ENCODE data around the gene ARHGEF5.
"Not testable (repeated sequence)": the region's sequence is repeated elsewhere in the genome, so short reads cannot be mapped to it uniquely, and the experiment has no call there.

ARHGEF5 gene

DNA sequence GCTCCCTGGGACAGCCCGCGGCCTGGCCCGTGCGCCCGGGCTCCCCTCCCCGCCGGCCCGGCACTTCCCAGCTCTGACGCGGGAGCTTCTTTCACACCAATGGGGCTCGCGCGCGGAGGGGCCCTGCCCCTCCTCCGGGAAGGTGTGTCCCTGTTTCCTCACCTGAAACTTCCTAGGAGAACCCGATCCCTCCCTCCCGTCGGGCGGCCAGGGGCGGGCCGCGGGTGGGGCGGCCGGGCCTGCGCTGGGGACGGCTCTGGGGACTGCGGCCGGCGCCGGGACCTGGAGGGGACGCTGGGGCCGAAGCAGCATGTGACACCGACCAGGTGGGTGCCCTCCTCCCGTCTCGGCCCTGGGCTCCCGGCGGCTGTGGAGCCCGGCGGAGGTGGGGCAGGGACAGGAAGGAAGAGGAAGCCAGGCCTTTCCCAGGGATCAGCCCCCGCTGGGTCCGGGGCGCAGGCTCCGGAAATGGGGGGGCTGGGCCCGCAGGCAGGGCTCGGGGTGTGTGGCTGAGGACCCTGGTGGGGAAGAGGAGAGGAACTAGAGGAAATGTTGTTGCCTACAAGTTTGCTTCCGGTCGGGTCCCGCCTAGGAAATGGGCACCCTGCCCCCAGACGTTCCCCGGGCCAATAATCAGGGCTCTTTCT lies at the start of gene ARHGEF5:
Gene ARHGEF5, plus strand, starts transcription at position 227 of the 647 bp plus-strand sequence. CDS start 7,268 bp downstream, outside the sequence.
- DNase-seq, result not testable (repeated sequence)

DNA sequence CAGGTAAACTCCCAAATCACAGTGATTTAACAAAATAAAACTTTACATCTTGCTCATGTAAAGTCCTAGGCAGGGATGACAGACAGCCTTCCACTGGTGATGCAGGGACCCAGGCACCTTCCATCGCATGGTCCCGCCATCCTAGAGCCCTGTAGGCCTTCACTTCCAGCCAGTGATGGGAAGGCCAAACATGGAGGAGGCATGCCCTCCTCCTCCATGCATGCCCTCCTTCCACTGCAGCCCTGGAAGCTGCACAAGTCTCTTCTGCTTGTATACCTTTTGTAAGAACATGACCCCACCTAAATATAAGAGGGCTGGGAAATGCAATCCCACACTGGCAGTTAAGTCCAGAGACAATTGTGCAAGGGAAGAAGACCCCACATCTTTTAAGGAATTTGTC lies 45.5 kb upstream of the ARHGEF5 start:
- not testable (repeated sequence) for DNase-seq

DNA sequence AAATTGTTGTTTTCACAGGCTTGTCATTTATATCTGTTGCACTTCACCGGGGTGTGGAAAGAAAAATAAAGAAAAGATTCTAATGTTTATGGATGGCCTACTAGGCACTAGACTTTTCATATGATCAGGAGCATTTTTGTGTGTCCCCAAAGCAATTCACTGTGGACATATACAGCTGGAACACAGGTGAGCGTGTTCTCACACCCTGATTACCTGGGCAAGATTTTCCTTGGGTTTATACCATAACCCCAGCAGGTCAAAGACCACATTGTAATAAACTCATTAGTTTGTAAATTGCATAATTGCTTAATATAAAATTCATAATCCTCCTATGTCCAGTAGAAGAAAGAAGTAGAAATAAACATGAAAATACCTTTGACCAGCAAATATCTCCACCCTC lies 44.0 kb upstream of the ARHGEF5 start:
- DNase-seq, result not testable (repeated sequence)

DNA sequence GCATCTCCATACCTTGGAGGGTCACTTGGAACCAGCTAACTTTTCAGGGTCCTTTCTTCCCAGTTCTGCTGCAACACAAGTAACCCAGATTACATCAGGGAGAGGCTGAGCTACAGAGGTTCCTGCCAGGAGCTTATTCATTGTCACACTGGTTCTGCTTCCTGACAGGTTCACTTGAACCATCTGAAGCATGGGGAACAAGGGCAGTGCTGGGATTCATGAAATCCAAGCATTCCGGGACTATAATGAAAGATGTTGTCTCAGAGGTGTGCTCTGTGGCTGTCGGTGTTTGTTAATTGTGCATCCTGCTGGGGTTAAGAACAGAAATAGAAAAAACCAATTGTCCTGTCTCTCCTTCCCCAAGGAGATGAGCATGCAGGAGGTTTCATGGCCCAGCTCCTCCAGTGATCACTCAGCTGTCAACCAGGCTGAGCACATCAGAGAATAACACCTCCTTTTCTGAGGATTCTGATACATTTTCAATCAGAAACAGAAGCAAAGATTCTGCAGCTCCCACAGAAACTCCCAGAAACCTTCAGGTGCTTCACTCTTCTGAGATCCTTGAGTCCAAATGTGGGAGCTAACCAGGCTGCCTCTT lies 43.2 kb upstream of the ARHGEF5 start, which contains the start of gene OR2A1:
Gene OR2A1, plus strand, starts transcription at position 548 of the 598 bp plus-strand sequence. CDS start 5,706 bp downstream, outside the sequence.
- DNase-seq, result not testable (repeated sequence)

DNA sequence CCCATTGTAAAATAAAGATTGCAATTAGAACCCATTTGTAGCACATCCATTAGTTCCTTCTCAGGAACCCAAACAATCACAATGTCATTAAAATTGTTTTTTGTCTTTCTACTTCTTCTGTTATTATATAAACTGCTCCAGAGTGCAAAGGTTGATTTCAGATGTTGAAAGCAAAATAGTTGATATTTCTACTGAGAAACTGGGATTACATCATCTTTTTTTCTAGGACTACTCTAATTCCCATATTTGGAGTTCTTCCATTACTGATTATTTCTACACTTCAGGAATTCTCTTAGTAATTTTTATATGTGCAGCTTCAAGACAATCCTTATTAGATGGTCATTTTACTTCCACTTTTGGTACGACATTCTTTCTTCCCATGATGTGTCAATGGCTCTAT lies 37.7 kb upstream of the ARHGEF5 start:
- not testable (repeated sequence) for DNase-seq

DNA sequence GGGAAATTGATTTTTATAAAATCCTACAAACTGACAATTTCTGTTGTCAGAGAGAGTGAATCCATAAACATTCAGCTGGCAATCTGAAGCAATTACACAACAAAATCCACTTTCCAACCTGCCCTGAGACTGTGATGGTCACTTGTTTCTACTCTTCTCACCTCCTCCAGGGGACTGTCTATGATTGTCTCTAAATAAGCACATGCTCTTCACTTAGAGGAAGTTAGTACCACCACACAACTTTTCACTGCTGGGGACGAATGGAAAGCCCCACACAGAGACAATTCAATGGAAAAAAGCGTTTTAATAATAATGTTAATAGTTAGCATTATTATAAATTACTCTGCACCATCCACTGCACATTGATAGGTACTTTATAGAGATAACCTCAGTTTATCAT lies 35.7 kb upstream of the ARHGEF5 start:
- not testable (repeated sequence) for DNase-seq

DNA sequence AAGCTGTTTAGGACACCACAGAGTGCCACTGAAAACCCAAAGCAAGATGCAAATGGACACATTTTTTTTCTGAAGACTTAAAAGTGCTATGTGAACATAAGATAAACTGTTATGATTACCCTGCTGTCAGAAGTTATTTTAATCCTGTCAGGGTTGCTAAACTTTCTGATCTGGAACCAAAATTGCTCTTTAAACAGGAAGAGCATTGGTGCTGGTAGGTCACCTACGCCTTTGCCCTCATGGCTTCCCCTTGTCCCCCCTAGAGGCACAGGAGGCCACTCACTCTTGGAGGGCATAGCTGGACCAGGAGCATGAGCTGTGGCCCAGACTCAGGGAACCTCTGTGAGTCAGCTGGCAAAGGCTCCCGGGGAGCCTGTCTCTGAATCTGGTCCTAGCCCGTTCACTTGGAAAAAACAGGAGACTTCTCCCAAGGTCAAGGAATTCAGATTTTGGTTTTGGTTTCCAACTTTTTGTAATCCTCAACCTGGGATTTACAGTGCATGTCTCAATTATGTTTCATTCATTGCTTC lies 33.5 kb upstream of the ARHGEF5 start:
- not testable (repeated sequence) for DNase-seq

DNA sequence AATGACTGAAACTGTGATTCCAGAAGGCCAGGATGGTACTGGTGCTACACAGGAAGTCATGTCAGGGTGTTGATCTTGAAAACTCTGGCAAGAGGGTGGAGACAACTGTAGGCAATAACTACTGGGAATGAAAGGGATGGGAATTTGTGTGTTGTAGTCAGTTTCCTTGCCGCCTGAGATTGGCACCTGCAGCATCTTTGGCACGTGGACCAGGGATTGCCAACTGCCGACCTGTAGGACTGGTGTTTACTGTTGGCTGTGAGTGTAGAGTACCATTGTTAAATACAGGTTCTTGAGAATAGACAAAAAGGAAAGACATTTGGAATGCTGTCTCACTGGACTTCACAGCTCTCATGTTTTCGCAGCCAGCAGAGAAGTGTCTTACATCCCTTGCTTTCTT lies 31.8 kb upstream of the ARHGEF5 start:
- not testable (repeated sequence) for DNase-seq

DNA sequence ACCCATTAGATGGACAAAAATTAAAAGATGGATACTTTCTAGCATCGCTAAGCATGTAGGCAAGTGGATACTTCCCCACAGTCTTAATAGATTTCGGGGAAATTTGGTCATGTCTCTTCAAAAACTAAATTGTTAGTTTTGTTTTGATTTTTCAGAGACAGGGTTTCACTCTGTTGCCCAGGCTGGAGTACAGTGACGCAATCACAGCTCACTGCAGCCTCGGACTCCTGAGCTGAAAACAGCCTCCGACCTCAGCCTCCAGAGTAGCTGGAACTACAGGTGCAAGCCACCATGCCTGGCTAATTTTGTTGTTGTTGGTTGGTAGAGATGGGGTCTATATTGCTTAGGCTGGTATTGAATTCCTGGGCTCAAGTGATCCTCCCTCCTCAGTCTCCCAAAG lies 29.3 kb upstream of the ARHGEF5 start:
- DNase-seq, result not testable (repeated sequence)

DNA sequence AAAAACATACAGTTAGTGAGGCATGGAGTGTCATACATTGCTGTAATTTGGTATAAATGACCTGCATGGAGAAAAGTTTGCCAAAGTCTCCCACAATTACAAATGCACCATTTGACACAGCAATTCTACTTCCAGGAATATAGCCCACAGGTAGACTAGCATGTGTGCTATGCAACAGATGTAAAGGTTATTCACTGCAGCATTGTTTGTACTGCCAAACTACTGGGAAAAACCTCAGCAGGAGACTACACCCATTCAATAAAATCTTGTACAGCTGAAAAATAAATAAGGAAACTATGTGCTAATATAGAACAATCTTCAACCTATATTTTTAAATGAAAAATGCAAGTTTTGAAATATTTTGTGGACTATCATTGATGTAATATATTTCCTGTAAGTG lies 25.2 kb upstream of the ARHGEF5 start:
- DNase-seq, result not testable (repeated sequence)

DNA sequence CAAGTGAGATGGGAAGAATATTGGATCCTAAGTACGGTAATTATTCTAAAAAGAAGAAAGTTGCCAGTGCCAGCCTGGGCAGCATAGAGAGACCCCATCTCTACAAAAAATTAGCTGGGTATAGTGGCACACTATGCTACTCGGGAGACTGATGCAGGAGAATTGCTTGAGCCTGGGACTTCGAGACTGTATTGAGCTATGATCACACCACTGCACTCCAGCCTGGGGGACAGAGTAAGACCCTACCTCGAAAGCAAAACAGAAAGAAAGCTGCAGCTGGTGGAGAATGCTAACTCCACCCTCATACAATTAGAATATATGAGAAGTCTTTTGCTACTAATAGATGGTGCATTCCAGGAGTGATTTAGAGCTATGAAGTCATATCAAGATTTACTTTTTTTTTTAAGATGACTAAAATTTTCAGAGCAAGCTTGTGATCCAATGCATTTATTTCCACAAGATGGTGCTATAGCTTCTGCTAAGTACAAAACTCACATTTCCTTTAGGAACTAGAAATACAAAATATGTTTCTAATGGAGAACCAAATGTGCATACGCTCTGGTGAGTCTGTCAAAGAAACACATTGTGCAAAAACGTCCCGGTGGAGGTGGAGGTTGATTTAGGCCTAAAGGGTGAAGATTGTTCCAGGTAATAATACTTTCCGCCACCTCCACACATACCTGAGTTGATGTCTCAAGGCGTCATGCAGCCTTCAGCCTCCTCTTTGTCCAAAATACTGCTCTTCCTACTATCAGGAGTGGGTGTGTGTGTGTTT lies 23.8 kb upstream of the ARHGEF5 start:
- DNase-seq, result not testable (repeated sequence)

DNA sequence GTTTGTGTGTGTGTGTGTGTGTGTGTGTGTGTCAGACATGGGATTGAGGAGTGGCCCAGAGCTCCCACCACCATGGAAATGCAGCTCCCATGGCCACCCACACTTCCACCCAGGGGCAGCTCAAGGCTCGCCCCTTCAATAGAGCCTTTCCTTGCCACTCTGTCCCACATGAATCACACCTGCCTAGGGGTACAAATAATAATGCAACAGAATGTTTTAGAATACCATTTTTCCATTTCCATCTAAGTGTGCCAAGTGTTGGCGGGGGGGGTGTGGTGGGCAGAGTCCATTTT lies 23.3 kb upstream of the ARHGEF5 start:
- DNase-seq, result not testable (repeated sequence)

DNA sequence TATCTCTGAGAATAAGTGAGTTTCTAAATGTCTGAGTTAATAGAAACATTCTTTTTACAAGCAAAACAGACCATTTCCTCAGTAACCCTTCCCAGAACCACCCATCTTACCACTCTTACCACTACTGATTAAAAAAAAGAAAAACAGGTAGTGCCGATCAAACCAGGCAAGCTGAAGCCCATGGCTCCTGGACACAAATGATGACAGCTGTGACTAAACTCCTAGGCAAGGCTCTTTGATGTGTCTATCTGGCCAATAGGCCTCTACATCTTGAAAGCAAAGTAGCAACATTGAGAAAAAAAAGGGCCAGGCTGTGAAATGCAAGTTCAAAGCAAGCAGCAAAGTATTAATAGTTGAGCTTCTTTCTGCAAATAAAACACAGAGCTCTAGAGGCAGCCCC lies 6.6 kb upstream of the ARHGEF5 start:
- DNase-seq, result not testable (repeated sequence)

DNA sequence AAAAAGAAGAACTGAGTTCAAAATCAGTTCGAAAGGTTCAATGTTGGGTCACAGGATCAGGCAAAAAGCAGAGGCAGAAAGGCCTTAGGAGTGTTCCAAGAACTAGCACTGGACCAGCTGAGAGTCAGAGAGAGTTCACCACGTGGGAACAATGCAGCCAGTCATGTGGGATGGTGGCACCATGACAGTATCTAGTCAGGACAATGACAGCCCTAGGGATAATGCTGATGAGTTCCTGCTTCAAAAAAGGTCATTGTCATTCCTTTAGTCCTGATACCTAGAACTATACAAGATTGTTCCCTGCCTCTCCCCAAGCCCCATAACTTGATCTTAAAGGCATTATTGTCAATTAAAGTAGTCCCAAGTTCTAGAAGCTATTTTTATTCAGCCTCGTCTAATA lies 3.5 kb upstream of the ARHGEF5 start:
- not testable (repeated sequence) for DNase-seq

DNA sequence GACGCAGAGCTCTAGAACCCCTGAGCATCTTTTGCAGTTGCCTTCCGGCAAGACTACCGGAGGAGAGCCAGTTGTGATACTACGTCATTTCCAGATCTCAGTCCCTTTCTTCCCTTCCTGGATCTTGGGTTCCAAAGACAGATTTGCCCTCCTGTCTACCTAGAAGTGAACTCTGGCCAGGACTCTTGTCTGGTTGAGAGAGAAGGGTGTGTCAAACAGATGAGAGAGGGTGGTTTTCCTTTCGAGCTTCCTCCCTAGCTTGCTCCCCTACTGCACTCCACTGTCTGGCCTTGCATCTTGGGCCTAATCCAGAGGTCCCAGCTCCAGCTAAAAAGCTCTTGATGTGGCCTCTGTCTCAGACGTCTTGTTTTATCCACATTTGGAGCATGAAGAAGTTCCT lies 983 bp downstream of the ARHGEF5 start:
- not testable (repeated sequence) for DNase-seq

DNA sequence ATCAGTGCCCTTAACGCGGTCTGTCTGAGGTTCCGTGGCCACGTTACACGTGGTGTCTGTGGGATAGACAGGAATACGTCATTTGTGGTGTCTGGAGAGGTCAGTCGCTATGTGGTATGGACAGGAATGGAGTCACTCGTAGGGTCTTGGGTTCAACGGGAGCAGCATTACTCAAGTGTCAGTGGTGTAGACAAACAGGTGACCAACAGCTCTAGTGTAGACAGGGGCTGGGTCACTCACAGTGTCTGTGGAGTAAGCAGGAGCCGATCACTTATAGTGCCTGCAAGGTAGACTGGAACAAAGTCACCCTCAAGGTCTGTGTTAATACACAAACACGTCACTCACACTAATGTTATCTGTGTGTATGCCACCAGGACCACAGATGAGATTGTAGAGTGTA lies 1.7 kb downstream of the ARHGEF5 start:
- DNase-seq, result not testable (repeated sequence)

DNA sequence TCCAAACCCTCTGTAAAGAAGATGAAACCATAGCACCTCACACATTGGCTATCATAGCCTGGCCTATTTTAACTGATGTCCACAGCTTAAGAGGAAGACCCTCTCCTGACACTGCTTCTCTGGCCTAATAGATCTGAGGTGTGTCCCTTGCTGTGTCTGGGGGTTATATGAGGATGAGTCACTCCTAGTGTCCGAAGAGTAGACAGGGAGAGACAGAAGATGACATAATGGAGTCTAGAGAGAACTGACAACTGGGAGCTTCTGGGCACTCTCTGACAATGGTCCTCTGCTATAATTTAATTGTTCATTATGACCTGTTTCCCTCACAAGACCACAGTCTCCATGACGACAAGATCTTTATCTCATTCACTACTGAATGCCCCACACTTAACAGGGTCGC lies 6.9 kb downstream of the ARHGEF5 start:
- DNase-seq, result not testable (repeated sequence)

DNA sequence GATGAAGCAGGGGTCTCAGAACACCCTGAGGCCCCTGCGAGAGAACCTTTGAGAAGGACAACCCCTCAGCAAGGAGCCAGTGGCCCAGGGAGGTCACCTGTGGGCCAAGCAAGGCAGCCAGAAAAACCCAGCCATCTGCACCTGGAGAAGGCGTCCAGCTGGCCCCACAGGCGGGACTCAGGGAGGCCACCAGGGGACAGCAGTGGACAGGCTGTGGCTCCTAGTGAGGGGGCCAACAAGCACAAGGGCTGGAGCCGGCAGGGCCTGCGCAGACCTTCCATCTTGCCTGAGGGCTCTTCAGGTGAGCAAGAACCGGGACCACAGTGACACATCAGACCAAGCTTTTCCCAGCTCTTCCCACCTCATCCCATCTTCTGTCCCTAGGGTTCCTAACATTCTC lies 10.3 kb downstream of the ARHGEF5 start:
- DNase-seq, result not testable (repeated sequence)

DNA sequence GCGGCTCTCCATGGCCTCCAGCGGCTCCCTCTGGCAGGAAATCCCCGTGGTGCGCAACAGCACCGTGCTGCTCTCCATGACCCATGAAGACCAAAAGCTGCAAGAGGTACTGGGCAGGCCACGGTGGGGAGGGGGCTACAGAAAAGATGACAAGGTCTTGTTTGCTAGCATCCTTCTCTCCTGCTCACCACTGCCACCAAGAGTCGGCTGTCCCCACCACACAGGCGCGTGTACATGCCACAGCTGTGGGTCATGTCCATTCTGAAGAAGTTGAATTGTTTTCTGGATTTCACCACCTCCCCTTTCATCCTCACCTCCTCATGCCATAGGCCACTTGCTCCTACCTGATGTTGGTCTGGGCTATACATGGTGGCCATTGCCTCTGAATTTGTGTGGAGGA lies 12.0 kb downstream of the ARHGEF5 start:
- not testable (repeated sequence) for DNase-seq

DNA sequence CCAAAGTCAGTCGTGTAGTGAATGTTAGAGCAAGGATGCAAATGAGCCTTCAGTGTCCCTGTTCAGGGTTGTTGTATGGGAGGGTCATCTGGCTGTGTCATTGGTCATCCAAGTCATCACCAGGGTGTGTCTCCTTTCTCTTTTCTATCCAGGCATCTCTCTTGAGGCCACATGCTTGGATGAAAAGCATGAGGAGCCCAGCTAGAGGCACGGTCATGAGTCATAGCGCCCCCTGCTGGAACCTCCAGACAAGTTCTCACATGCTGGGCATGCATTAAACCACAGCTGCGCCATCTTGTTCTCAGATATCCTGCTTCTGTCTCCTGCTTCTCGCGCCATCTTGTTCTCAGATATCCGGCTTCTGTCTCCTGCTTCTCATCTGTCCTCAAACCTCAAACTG lies 14.0 kb downstream of the ARHGEF5 start:
- DNase-seq, result not testable (repeated sequence)

DNA sequence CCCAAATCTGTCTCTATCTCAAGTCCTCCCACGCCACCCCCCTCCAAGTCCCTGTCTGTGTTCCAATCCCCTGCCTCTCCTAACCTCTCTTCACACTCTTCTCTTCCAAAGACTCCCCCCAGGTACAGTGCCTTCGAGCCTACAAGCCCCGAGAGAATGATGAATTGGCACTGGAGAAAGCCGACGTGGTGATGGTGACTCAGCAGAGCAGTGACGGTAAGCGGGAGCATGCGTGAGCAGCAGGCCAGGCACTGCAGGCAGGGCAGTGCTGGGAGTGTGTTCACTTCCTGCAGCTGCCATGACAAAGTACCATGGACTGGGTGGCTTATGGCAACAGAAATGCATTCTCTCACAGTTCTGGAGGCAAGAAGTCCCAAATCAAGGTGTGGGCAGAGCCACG lies 23.4 kb downstream of the ARHGEF5 start:
- no peak for DNase-seq

DNA sequence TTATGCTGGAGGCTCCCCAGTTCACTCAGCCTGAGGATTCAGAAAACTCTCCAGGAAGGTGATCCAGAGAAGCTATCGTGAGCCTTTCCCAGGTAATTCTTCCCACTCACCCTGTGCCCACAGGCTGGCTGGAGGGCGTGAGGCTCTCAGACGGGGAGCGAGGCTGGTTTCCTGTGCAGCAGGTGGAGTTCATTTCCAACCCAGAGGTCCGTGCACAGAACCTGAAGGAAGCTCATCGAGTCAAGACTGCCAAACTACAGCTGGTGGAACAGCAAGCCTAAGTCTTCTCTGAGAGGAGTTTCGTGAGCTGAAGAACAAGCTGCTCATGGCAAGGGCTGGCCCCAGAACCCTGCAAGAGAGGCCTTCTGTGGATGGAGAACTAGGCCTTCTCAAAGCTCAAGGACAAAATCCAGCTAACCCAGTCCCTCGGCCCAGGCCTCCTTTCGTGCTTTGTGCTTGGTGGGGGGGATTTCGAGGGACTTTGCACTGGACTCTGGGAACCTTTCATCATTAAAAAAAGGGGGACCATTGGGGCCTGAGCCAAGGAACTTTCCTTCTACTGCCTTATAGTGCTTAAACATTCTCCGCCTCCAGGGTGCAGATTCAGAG lies 24.7 kb downstream of the ARHGEF5 start:
- no peak for DNase-seq

DNA sequence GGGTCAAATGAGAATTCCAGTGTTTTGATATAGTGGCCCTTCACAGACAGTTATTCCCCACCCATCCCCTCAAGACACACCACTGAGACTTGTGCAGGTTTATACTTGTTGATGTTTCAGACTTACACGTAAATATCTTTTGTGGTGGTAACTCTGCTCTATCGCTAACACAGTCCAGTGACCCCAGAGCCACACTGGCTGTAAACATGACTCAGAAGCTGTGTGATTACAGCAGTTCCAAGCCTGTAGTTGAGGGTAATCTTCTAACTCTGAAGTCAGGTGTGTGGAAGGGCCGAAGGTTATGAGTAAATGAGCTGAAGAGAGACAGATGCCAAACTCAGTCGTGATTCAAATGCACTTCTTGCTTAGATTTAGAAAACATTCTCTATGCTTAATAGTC lies 28.9 kb downstream of the ARHGEF5 start:
- no peak for DNase-seq

All from DMS 273 treated with DMSO at 0.1 percent for 48 hours (cell line).